HG03460 (cell line): ENCODE results near the gene ARHGAP22.

Source experiments
- ATAC-seq: cut with Tn5 transposase; IDR thresholded peaks from one replicate; pipeline ENCODE4 v1.9.1; 2021; ENCODE audit not compliant: unreplicated experiment

ARHGAP22 gene

GRCh38 chr10:48607356-48608278, 2.7 kb upstream of the ARHGAP22 start:
- ATAC-seq: no peak

- ATAC-seq: no peak
These were observed 1.9 kb upstream of the ARHGAP22 start for GRCh38 chr10:48606530-48607355.

- no peak for ATAC-seq
These were observed 1.1 kb upstream of the ARHGAP22 start for GRCh38 chr10:48605786-48606529.

- ATAC-seq: no peak
These were observed 558 bp downstream of the ARHGAP22 start for GRCh38 chr10:48604039-48604990.

- no peak for ATAC-seq
These were observed 1.3 kb downstream of the ARHGAP22 start for GRCh38 chr10:48603421-48604038.

GRCh38 chr10:48602401-48603135, 2.3 kb downstream of the ARHGAP22 start:
- ATAC-seq: no peak

- ATAC-seq: no peak
These were observed 3.1 kb downstream of the ARHGAP22 start for GRCh38 chr10:48601789-48602188.

- ATAC-seq: no peak
These were observed 4.0 kb downstream of the ARHGAP22 start for GRCh38 chr10:48600645-48601505.

GRCh38 chr10:48599830-48600134, 5.1 kb downstream of the ARHGAP22 start:
- ATAC-seq: no peak

- ATAC-seq: no peak
These were observed 5.7 kb downstream of the ARHGAP22 start for GRCh38 chr10:48598936-48599829.

GRCh38 chr10:48598243-48598935, 6.5 kb downstream of the ARHGAP22 start:
- no peak for ATAC-seq

GRCh38 chr10:48595539-48595932, 9.3 kb downstream of the ARHGAP22 start:
- ATAC-seq: no peak

- no peak for ATAC-seq
These were observed 9.9 kb downstream of the ARHGAP22 start for GRCh38 chr10:48594803-48595538.

- no peak for ATAC-seq
These were observed 10.5 kb downstream of the ARHGAP22 start for GRCh38 chr10:48594371-48594770.

- no peak for ATAC-seq
These were observed 12.5 kb downstream of the ARHGAP22 start for GRCh38 chr10:48592346-48592745.

- ATAC-seq: no peak
These were observed 13.9 kb downstream of the ARHGAP22 start for GRCh38 chr10:48590945-48591344.
